Nephron (organoid): ENCODE measurements around the gene PLCB2.

Experiments used
- H3K27ac Mint-ChIP-seq, 3 experiments: 2 replicates each; pipeline ENCODE4 v1.8.0; 2020; ENCODE audit warnings: mixed read lengths in 3 of 3, mild to moderate bottlenecking in 2 of 3, moderate library complexity in 1 of 3
- H3K27me3 Mint-ChIP-seq: 2 replicates; pipeline ENCODE4 v1.8.0; 2021; ENCODE audit warnings: low read depth, mild to moderate bottlenecking, moderate library complexity, mixed read lengths
- H3K36me3 Mint-ChIP-seq: 2 replicates; pipeline ENCODE4 v1.8.0; 2020; ENCODE audit warnings: low read depth, mixed read lengths
- H3K4me1 Mint-ChIP-seq: 2 replicates; pipeline ENCODE4 v1.8.0; 2020; ENCODE audit warnings: mixed read lengths
- H3K4me3 Mint-ChIP-seq, 3 experiments: 2 replicates each; pipeline ENCODE4 v1.8.0; 2020; ENCODE audit warnings: mild to moderate bottlenecking in 3 of 3, mixed read lengths in 3 of 3, moderate library complexity in 2 of 3
- H3K9me3 Mint-ChIP-seq: 2 replicates; pipeline ENCODE4 v1.8.0; 2020; ENCODE audit warnings: mixed read lengths
- TF ChIP-seq, protein P1 (sequence below), 3 experiments: fragments of 200-600 bp; sonication (generic); IDR thresholded peaks; one replicate each; pipeline ENCODE4 v1.5.0; 2021; ENCODE audit warnings: antibody characterized with exemption in 3 of 3; ENCODE audit not compliant: unreplicated experiment in 3 of 3

PLCB2 gene

DNA sequence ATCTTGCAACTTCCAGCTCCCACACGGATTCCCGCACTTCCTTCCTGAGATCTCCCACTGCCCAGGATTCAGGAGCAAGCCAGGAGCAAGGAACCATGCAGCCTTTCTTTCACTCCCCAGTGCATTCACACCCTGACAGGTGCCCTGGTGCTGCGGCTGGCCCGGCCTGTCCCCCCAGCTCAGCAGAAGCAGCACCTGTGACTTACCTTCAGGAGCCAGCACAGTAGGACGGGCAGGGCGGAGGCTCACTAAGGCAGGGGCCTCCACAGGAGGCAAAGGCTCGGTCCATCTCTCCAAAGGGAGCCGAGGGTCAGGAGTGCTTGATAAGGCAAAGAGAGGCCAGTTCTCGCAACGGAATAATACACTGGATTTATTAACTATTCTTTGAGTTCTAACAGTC, 29.7 kb downstream of the PLCB2 start:
- peaks cover 24% of the 10 kb centered on the region for H3K4me1 Mint-ChIP-seq
- H3K27me3 Mint-ChIP-seq: peaks cover 68% of the 10 kb centered on the region
- no peak overlapping the region for H3K27ac Mint-ChIP-seq
- H3K36me3 Mint-ChIP-seq: no peaks in the 10 kb centered on the region
- TF ChIP-seq, protein P1, sequence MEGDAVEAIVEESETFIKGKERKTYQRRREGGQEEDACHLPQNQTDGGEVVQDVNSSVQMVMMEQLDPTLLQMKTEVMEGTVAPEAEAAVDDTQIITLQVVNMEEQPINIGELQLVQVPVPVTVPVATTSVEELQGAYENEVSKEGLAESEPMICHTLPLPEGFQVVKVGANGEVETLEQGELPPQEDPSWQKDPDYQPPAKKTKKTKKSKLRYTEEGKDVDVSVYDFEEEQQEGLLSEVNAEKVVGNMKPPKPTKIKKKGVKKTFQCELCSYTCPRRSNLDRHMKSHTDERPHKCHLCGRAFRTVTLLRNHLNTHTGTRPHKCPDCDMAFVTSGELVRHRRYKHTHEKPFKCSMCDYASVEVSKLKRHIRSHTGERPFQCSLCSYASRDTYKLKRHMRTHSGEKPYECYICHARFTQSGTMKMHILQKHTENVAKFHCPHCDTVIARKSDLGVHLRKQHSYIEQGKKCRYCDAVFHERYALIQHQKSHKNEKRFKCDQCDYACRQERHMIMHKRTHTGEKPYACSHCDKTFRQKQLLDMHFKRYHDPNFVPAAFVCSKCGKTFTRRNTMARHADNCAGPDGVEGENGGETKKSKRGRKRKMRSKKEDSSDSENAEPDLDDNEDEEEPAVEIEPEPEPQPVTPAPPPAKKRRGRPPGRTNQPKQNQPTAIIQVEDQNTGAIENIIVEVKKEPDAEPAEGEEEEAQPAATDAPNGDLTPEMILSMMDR (IDR thresholded peaks at IDR 0.05; ENCODE audit: unreplicated experiment in 3 of 3): no peak
- peak overlapping the region in 1 of 3 experiments; percentile 16 for H3K4me3 Mint-ChIP-seq
- no peaks in the 10 kb centered on the region for H3K9me3 Mint-ChIP-seq

DNA sequence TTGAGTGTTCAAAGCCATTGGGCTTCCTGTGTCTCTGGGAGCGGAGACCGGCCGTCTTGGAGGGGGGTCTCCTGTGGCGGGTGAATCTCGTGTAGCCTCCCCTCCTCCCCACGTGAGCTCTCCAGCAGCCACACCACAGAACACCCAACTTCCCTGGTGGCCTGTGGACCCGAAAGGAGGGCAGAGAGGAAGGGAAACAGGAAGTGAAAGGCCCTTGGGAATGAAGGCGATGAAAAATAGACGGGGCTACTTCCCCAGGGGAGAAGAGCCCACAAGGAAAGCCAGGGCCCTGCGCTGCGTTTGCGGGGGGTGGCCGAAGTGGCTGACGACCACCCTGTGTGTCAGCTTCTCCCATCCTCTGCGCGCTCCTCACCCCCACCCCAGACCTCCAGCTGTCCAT, 30.3 kb downstream of the PLCB2 start:
- H3K27ac Mint-ChIP-seq: no peak overlapping the region
- H3K36me3 Mint-ChIP-seq: no peaks in the 10 kb centered on the region
- H3K9me3 Mint-ChIP-seq: no peaks in the 10 kb centered on the region
- H3K4me3 Mint-ChIP-seq: no peak overlapping the region
- TF ChIP-seq, protein P1 (IDR thresholded peaks at IDR 0.05; ENCODE audit: unreplicated experiment in 3 of 3): no peak
- H3K27me3 Mint-ChIP-seq: peaks cover 62% of the 10 kb centered on the region
- peaks cover 24% of the 10 kb centered on the region for H3K4me1 Mint-ChIP-seq

DNA sequence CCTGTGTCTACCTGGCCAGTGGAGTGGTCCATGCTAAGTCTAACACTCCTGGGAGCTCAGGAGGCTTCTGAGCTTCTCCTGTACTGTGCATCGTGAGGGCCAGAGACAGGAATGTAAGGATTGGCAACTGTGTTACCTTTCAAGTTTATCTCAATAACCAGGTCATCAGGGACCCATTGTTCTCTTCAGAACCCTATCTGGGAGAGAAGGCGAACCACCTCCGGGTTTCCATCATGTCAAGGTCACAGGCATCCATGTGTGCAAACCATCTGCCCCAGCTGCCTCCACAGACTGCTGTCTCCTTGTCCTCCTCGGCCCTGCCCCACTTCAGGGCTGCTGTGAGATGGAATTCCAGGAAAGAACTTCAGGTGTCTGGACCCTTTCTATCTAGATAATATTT, 30.8 kb downstream of the PLCB2 start:
- peaks cover 24% of the 10 kb centered on the region for H3K4me1 Mint-ChIP-seq
- no peak overlapping the region for H3K27ac Mint-ChIP-seq
- H3K4me3 Mint-ChIP-seq: no peak overlapping the region
- no peaks in the 10 kb centered on the region for H3K36me3 Mint-ChIP-seq
- TF ChIP-seq, protein P1 (IDR thresholded peaks at IDR 0.05; ENCODE audit: unreplicated experiment in 3 of 3): no peak
- H3K9me3 Mint-ChIP-seq: no peaks in the 10 kb centered on the region
- H3K27me3 Mint-ChIP-seq: peaks cover 58% of the 10 kb centered on the region

DNA sequence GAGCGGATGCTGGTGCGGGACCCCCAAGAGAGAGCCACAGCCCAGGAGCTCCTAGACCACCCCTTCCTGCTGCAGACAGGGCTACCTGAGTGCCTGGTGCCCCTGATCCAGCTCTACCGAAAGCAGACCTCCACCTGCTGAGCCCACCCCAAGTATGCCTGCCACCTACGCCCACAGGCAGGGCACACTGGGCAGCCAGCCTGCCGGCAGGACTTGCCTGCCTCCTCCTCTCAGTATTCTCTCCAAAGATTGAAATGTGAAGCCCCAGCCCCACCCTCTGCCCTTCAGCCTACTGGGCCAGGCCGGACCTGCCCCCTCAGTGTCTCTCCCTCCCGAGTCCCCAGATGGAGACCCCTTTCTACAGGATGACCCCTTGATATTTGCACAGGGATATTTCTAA, 31.8 kb downstream of the PLCB2 start:
- Mint-ChIP-seq H3K36me3 (no peaks in the 10 kb centered on the region), H3K27me3 (peaks cover 56% of the 10 kb centered on the region), H3K9me3 (no peaks in the 10 kb centered on the region), H3K4me3 (no peak overlapping the region), H3K27ac (no peak overlapping the region), H3K4me1 (peaks cover 24% of the 10 kb centered on the region)
- TF ChIP-seq, protein P1 (IDR thresholded peaks at IDR 0.05; ENCODE audit: unreplicated experiment in 3 of 3): no peak

DNA sequence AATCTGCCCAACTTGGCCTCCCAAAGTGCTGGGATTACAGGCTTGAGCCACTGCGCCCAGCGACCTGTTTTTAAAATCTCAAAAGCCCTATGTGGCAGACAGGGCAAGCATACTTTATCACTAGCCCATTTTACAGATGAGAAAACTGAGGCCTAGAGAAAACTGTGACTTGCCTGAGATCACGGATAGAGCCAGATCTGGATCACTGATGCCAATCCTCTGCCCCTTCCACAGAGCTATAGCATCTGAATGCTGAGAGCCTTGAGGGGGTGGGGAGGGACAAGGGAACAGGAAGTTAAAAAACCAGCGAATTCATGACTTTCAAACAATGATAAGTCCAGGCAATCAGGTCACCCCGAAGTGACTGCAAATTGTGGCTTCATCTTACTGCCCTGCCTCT, 32.2 kb downstream of the PLCB2 start:
- Mint-ChIP-seq H3K9me3 (no peaks in the 10 kb centered on the region), H3K36me3 (no peaks in the 10 kb centered on the region), H3K4me1 (peaks cover 21% of the 10 kb centered on the region), H3K27me3 (peaks cover 53% of the 10 kb centered on the region), H3K4me3 (no peak overlapping the region), H3K27ac (no peak overlapping the region)
- TF ChIP-seq, protein P1 (IDR thresholded peaks at IDR 0.05; ENCODE audit: unreplicated experiment in 3 of 3): no peak

DNA sequence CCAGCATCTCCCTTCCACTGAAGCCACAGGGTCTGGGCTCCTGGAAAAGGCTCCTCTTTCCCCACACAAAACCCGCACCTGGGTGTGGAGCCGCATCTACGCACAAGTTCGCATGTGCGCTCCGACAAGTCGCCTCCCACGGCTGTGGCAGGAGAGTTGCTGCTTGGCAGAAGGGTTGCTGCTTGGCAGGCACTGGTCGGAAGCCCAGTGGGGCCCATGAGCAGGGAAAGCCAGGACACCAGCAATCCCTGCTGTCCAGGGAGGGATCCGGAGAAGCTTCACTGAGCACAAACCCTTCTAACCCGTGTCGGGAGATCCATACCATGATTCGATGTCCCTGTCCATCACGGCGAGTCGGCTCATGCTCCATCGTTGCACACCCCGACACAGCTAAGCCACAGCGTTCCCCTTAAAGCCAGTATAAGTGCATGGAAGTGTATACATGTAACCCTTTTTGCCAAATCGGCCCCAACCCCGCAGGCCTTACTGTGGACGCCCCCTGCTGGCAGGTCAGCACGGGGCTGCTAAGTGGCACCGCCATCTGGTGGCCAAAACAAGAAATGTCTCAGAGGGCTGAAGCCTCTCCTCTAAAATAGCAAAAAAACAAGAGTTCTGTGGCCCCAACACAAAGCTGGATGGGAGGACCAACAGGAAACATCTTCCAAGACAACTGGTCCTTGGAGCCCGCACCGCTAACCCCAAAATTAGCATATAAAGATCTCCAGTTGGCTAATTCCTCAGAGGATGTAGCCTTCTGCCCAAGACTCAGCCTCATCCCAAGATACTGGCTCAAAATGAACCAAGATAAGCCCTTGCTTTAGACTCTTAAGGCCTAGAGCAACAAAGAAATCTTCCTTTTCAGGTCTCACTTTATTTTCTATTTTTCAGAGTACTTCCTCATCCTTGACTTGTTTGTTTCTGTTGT, 33.1 kb downstream of the PLCB2 start:
- H3K27me3 Mint-ChIP-seq: peaks cover 50% of the 10 kb centered on the region
- H3K27ac Mint-ChIP-seq: peak overlapping the region in 1 of 3 experiments; percentile 40
- TF ChIP-seq, protein P1 (IDR thresholded peaks at IDR 0.05; ENCODE audit: unreplicated experiment in 3 of 3): peak; percentile 100
- no peaks in the 10 kb centered on the region for H3K36me3 Mint-ChIP-seq
- H3K9me3 Mint-ChIP-seq: no peaks in the 10 kb centered on the region
- no peak overlapping the region for H3K4me3 Mint-ChIP-seq
- peaks cover 14% of the 10 kb centered on the region for H3K4me1 Mint-ChIP-seq
